Measurements from ENCODE around the gene LIMK2. TPM values are rescaled to one million over a fixed set of nuclear protein-coding genes. Genes with fewer than 3 reads are reported as not detected.
"Not testable (repeated sequence)": the region's sequence is repeated elsewhere in the genome, so short reads cannot be mapped to it uniquely, and the experiment has no call there.

The LIMK2 gene
- total and polyA plus RNA-seq, 2 donors, result 16.3 to 31.5 TPM

DNA sequence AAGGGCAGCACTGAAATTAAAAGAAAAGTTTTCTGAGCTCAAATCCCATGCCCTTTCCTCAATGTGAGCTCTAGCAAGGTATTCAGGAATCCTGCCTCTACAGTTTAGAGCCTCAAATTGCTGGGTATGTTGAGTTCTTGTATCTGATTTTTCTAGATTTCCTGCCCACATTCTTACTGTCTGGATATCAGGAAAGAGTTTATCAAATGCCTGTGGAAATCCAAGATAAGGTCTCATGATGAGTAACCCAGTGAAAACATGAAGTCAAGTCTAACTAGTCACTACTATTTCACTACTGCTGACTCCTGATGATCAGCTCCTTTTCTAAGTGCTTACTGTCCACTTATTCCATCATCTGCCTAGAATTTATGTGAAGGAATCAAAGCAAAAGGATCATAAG, 29.8 kb downstream of the LIMK2 start:
- Histone ChIP-seq H3K36me3 (ENCODE audit: insufficient read depth) (peaks cover 2% of the 10 kb centered on the region), H3K4me1 (ENCODE audit: insufficient read depth) (peaks cover 2% of the 10 kb centered on the region), H3K27ac (ENCODE audit: low read depth) (no peak overlapping the region), H3K4me3 (ENCODE audit: low read depth, low read length) (no peak overlapping the region)
- no peak for DNase-seq (ENCODE audit: extremely low spot score)

DNA sequence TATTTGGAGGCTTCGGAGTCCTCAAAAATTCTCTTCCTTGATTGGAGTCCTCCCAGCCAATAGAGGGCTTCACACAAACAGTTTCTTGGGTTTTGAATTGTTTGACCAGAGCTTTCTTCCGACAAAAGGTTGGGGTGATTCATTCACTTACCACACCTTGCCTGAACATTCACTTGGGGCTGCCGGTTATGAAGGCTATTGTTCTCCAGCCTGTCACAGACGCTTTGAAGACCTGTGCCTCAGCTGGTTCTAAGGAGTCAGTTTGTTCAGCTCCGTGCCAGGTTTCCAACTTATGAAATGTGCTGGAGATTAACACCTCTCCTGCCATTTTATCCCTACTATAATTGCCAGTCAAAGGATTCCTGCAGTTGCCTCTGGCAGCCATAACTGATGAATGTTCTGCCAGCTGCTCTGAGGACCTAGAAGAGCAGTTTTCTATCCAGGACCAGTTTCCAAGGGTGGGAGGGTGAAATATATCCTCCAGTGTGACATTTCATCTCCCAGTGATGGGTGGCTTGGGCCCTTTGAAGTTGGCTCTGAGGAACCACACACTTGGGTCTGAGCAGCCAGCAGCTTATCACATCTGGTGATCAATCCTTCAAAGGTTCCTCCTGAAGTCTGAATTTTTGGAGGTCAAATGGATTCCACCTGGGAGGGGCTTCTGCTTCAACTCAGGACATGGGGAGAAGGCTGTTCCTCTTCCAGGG, 31.4 kb downstream of the LIMK2 start:
- Histone ChIP-seq H3K27ac (ENCODE audit: low read depth) (no peak overlapping the region), H3K4me3 (ENCODE audit: low read depth, low read length) (no peak overlapping the region), H3K4me1 (ENCODE audit: insufficient read depth) (peaks cover 2% of the 10 kb centered on the region), H3K36me3 (ENCODE audit: insufficient read depth) (peaks cover 2% of the 10 kb centered on the region)
- 75% methylated on average over 5 of the region's 5 CpGs for WGBS
- DNase-seq (ENCODE audit: extremely low spot score), result no peak

- no peak for DNase-seq (ENCODE audit: extremely low spot score)
- WGBS, result 45% methylated on average over 9 of the region's 9 CpGs
- H3K27ac ChIP-seq (ENCODE audit: low read depth), result no peak overlapping the region
Measured at GRCh38 chr22:31244046-31244942, 32.2 kb downstream of the LIMK2 start.

DNA sequence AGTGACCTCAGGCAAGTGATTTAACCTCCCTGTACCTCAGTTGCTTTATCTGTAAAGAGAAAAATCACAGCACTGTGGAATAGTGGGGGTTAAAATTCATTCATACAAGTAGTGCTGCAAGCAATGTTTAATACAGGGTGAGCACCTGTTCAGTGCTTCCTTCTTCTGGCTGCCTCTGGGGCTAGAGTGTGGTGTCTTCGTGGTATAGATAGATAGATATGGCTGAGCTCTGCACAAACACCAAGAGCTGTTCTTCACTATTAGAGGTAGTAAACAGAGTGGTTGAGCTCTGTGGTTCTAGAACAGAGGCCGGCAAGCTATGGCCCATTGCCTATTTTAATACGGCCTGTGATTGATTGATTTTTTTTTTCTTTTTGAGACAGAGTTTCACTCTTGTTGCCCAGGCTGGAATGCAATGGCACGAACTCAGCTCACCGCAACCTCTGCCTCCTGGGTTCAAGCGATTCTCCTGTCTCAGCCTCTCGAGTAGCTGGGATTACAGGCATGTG, 32.9 kb downstream of the LIMK2 start:
- H3K4me1 ChIP-seq (ENCODE audit: insufficient read depth), result peaks cover 2% of the 10 kb centered on the region
- WGBS, result 88% methylated on average over 7 of the region's 7 CpGs
- no peaks in the 10 kb centered on the region for H3K36me3 ChIP-seq (ENCODE audit: insufficient read depth)
- no peak overlapping the region for H3K4me3 ChIP-seq (ENCODE audit: low read depth, low read length)
- no peak for DNase-seq (ENCODE audit: extremely low spot score)
- H3K27ac ChIP-seq (ENCODE audit: low read depth), result no peak overlapping the region

More at GRCh38 chr22:31244046-31244942, 32.2 kb downstream of the LIMK2 start:
- Histone ChIP-seq H3K36me3 (ENCODE audit: insufficient read depth) (peaks cover 1% of the 10 kb centered on the region), H3K4me3 (ENCODE audit: low read depth, low read length) (no peak overlapping the region), H3K4me1 (ENCODE audit: insufficient read depth) (peaks cover 2% of the 10 kb centered on the region)

DNA sequence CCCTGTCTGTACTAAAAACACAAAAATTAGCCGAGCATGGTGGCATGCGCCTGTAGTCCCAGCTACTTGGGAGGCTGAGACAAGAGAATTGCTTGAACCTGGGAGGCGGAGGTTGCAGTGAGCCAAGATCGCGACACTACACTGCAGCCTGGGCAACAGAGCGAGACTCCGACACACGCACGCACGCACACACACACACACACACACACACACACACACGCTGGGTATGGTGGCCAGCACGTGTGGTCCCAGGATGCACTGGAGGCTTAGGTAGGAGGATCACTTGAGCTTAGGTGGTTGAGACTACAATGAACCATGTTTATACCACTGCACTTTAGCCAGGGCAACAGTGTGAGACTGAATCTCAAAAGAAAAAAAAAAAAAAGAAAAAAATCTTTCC, 33.9 kb downstream of the LIMK2 start:
- H3K36me3 ChIP-seq (ENCODE audit: insufficient read depth); H3K4me3 ChIP-seq (ENCODE audit: low read depth, low read length); DNase-seq (ENCODE audit: extremely low spot score); H3K27ac ChIP-seq (ENCODE audit: low read depth); H3K4me1 ChIP-seq (ENCODE audit: insufficient read depth): not testable (repeated sequence)
- WGBS, result 93% methylated on average over 12 of the region's 12 CpGs

DNA sequence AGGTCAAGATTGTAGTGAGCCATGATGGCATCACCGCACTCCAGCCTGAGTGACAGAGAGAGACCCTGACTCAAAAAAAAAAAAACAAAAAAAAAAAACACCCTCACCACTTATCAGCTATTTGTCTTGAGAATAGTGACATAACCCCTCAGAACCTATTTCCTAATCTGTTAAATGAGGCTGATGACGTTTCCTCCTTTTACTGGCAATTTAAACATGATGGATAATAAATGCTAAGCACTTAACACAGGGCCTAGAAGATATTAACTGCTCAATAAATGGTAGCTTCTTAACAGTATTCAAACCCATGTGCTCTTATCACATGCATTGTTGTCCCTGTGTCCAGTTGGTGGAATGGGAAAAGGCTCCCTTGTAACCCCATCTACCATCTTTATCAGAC, 34.6 kb downstream of the LIMK2 start:
- 81% methylated on average over 2 of the region's 2 CpGs for WGBS
- H3K4me1 ChIP-seq (ENCODE audit: insufficient read depth), result peaks cover 2% of the 10 kb centered on the region
- H3K36me3 ChIP-seq (ENCODE audit: insufficient read depth), result no peaks in the 10 kb centered on the region
- no peak overlapping the region for H3K4me3 ChIP-seq (ENCODE audit: low read depth, low read length)
- no peak overlapping the region for H3K27ac ChIP-seq (ENCODE audit: low read depth)
- DNase-seq (ENCODE audit: extremely low spot score), result no peak

GRCh38 chr22:31247726-31248125, 35.6 kb downstream of the LIMK2 start:
- no peak overlapping the region for H3K27ac ChIP-seq (ENCODE audit: low read depth)
- 19% methylated on average over 1 of the region's 1 CpG for WGBS
- no peak overlapping the region for H3K4me3 ChIP-seq (ENCODE audit: low read depth, low read length)
- peaks cover 2% of the 10 kb centered on the region for H3K4me1 ChIP-seq (ENCODE audit: insufficient read depth)
- no peaks in the 10 kb centered on the region for H3K36me3 ChIP-seq (ENCODE audit: insufficient read depth)
- DNase-seq (ENCODE audit: extremely low spot score), result no peak

DNA sequence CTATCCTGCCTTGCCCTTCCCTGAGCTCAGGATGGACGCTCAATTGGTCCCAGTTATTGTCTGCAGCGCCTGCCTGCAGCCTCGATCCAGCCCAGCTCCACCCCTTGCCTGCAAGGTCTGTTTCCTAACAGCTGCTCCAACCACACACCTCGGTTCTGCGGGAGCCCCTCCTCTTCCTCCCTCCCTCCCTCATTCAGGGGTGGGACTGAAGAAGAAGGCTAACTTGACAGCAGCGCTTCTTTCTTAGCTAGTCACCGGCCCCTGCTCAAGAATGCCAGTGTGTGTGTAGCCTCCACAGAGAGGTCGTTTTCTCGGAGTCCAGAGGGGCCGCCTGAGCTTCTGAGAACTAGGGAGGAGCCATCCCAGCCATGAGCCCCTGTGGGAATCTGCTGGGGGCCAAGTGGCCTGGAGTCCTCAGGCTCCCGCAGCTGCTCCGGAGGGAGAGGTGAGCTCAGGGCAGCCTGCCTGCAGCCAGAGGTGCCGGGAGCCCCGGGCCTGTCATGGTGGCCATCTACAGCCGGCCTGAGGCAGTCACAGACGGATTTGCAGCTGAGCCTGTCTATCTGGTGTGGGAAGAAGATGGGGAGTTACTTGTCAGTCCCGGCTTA, 36.1 kb downstream of the LIMK2 start:
- DNase-seq (ENCODE audit: extremely low spot score), result peak; percentile 87
- peak overlapping the region; percentile 31 for H3K4me3 ChIP-seq (ENCODE audit: low read depth, low read length)
- 12% methylated on average over 17 of the region's 17 CpGs for WGBS
- H3K27ac ChIP-seq (ENCODE audit: low read depth), result no peak overlapping the region
- H3K36me3 ChIP-seq (ENCODE audit: insufficient read depth), result no peaks in the 10 kb centered on the region
- H3K4me1 ChIP-seq (ENCODE audit: insufficient read depth), result no peaks in the 10 kb centered on the region

GRCh38 chr22:31248965-31249958, 37.2 kb downstream of the LIMK2 start:
- no peaks in the 10 kb centered on the region for H3K36me3 ChIP-seq (ENCODE audit: insufficient read depth)
- no peaks in the 10 kb centered on the region for H3K4me1 ChIP-seq (ENCODE audit: insufficient read depth)
- H3K4me3 ChIP-seq (ENCODE audit: low read depth, low read length), result peak overlapping the region; percentile 31
- peak overlapping the region; percentile 41 for H3K27ac ChIP-seq (ENCODE audit: low read depth)
- DNase-seq (ENCODE audit: extremely low spot score), result no peak
- 62% methylated on average over 9 of the region's 9 CpGs for WGBS

DNA sequence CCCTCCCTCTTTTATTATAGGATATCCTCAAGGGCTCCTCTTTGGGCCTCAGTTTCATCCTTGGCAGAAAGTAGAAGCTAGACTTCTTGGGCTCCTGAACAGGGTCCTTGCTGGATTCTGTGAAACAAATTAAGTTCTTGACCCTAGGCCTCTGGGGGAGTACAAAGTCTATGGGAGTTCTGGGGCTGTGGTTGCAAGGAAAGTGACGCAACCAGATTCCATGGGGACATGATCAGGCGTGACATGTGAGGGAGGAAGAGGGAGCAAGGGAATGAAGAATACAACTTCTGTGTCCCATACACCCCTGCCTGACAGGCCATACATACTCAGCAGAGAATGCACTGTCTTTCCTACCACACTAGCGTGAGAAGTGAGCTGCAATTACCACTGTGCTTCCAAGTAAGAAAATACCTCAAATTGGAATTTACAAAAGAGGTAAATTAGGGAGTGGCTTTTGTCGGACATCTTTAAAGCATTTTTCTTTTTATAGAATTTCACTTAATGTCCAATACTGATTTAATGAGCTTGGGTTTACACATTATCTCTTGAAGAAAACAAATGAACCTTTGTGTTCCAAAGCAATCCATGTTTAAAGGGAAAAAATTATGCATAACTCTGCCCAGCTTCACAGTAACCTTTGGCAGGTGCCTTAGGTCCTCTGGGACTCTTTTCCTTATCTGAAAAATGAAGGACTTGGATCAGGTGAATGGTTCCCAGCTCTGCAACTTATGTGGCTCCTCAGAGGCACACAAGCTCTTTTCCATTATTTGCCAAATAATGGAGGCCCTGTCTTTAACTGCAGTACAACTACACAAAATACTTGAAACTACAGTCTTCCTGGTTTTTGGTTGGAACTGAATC, 38.9 kb downstream of the LIMK2 start:
- DNase-seq (ENCODE audit: extremely low spot score), result no peak
- peaks cover 2% of the 10 kb centered on the region for H3K4me1 ChIP-seq (ENCODE audit: insufficient read depth)
- WGBS, result 90% methylated on average over 4 of the region's 4 CpGs

GRCh38 chr22:31253949-31254348, 41.9 kb downstream of the LIMK2 start:
- H3K36me3 ChIP-seq (ENCODE audit: insufficient read depth), result no peaks in the 10 kb centered on the region
- H3K4me3 ChIP-seq (ENCODE audit: low read depth, low read length), result no peak overlapping the region
- peaks cover 2% of the 10 kb centered on the region for H3K4me1 ChIP-seq (ENCODE audit: insufficient read depth)
- no peak for DNase-seq (ENCODE audit: extremely low spot score)
- peak overlapping the region; percentile 58 for H3K27ac ChIP-seq (ENCODE audit: low read depth)
- WGBS, result 87% methylated on average over 4 of the region's 4 CpGs

More for the DNA sequence above, 38.9 kb downstream of the LIMK2 start:
- H3K36me3 ChIP-seq (ENCODE audit: insufficient read depth), result no peaks in the 10 kb centered on the region
- no peak overlapping the region for H3K4me3 ChIP-seq (ENCODE audit: low read depth, low read length)
- no peak overlapping the region for H3K27ac ChIP-seq (ENCODE audit: low read depth)

- no peak for DNase-seq (ENCODE audit: extremely low spot score)
Measured at GRCh38 chr22:31259798-31260473, 47.8 kb downstream of the LIMK2 start.

More at GRCh38 chr22:31259798-31260473, 47.8 kb downstream of the LIMK2 start:
- Histone ChIP-seq H3K27ac (ENCODE audit: low read depth) (no peak overlapping the region), H3K36me3 (ENCODE audit: insufficient read depth) (no peaks in the 10 kb centered on the region), H3K4me1 (ENCODE audit: insufficient read depth) (peaks cover 2% of the 10 kb centered on the region), H3K4me3 (ENCODE audit: low read depth, low read length) (no peak overlapping the region)
- WGBS, result 89% methylated on average over 8 of the region's 8 CpGs

Data from urinary bladder (tissue), 4 donors.